Measurements from ENCODE around the gene ARHGAP4. TPM values are rescaled to one million over a fixed set of nuclear protein-coding genes. Genes with fewer than 3 reads are reported as not detected.

Gene ARHGAP4
- total RNA-seq, 1 donor = 3.0 TPM

- no peak for TF ChIP-seq CTCF (IDR thresholded peaks at IDR 0.05; ENCODE audit: insufficient read depth, low read depth, low read length)
- H3K4me3 ChIP-seq (ENCODE audit: low read depth, low read length) = no peak overlapping the region
- no peak for DNase-seq (ENCODE audit: low read depth)
Measured at GRCh38 chrX:153878345-153878744, 47.7 kb downstream of the ARHGAP4 start.

DNA sequence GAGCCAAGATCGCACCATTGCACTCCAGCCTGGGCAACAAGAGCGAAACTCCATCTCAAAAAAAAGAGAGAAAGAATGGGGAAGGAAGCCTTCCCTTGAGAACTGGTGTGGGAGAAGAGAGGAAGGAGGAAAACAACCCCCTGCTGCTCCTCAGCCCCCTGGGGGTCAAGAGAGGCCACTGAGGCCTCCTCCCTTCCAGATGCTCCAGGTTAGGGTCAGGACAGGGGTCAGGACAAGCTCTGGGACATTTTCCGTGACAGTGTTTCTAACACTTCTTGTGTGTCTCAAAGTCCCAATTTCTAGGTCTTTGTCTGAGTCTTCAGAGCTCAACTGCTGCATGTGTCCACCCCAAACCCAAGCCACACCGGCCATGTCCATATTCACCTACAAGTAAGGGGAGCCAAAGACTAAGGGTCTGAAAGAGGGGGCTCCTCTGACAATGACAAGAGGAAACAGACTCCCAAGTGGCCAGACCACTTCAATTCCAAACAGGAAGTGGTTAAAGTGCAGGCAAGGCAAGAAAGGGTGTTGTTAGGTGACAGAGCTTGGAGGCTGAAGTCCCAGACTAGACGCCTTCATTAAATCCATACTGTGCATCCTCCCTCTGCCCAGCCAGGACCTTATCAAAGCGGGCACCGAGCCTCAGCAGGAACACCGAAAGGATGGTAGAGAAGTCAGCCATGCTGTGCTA is 48.3 kb downstream of the ARHGAP4 start:
- DNase-seq (ENCODE audit: low read depth) = no peak
- no peak for TF ChIP-seq CTCF (IDR thresholded peaks at IDR 0.05; ENCODE audit: insufficient read depth, low read depth, low read length)
- no peak overlapping the region for H3K4me3 ChIP-seq (ENCODE audit: low read depth, low read length)

GRCh38 chrX:153876112-153876491 is 50.0 kb downstream of the ARHGAP4 start:
- TF ChIP-seq CTCF (IDR thresholded peaks at IDR 0.05; ENCODE audit: insufficient read depth, low read depth, low read length) = no peak
- H3K4me3 ChIP-seq (ENCODE audit: low read depth, low read length) = no peak overlapping the region
- no peak for DNase-seq (ENCODE audit: low read depth)

- peak; percentile 41 for DNase-seq (ENCODE audit: low read depth)
- no peak for TF ChIP-seq CTCF (IDR thresholded peaks at IDR 0.05; ENCODE audit: insufficient read depth, low read depth, low read length)
- no peak overlapping the region for H3K4me3 ChIP-seq (ENCODE audit: low read depth, low read length)
Measured at GRCh38 chrX:153875391-153876111, 50.5 kb downstream of the ARHGAP4 start.

- no peak for TF ChIP-seq CTCF (IDR thresholded peaks at IDR 0.05; ENCODE audit: insufficient read depth, low read depth, low read length)
- no peak overlapping the region for H3K4me3 ChIP-seq (ENCODE audit: low read depth, low read length)
- no peak for DNase-seq (ENCODE audit: low read depth)
Measured at GRCh38 chrX:153874366-153875125, 51.5 kb downstream of the ARHGAP4 start.

- no peak overlapping the region for H3K4me3 ChIP-seq (ENCODE audit: low read depth, low read length)
- TF ChIP-seq CTCF (IDR thresholded peaks at IDR 0.05; ENCODE audit: insufficient read depth, low read depth, low read length) = no peak
- DNase-seq (ENCODE audit: low read depth) = no peak
Measured at GRCh38 chrX:153874085-153874365, 52.0 kb downstream of the ARHGAP4 start.

Measured in fibroblast of villous mesenchyme (primary cell).